Testis (tissue), 2 donors: ENCODE data around the gene NELL1.

ENCODE experiments used
- POLR2A ChIP-seq: fragments of 450-650 bp; IDR thresholded peaks from one replicate; pipeline ENCODE4 v1.6.1; 2017; ENCODE audit warnings: antibody characterized with exemption, mild to moderate bottlenecking, moderate library complexity
- TF ChIP-seq, protein P1 (sequence below), 3 experiments: fragments of 450-650 bp in 2 of 3; fragments of 200-600 bp in 1 of 3; sonication (generic) in 1 of 3; IDR thresholded peaks; one replicate each; pipeline ENCODE4 v1.5.1; 2016 to 2019; ENCODE audit warnings: antibody characterized with exemption in 3 of 3, mild to moderate bottlenecking in 2 of 3, moderate library complexity in 1 of 3

DNA sequence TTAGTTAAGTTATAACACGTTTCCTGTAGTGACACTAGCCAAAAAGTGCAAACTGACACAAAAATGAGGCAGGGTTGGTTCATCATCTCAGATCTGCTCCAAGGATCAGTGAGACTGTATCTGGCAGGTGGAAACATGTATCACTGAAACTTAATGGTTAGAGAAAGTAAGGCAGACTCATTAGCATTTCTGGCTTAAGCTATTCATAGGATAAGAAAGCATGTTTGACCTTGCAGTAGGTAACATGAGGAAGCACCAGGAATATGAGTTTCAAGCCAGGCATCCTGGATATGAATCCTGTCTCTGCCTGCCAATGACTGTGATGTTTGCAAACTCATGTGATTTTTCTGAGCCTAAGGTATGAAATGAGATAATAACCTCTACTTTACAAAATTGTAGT, 732.1 kb downstream of the NELL1 start:
- TF ChIP-seq, protein P1, sequence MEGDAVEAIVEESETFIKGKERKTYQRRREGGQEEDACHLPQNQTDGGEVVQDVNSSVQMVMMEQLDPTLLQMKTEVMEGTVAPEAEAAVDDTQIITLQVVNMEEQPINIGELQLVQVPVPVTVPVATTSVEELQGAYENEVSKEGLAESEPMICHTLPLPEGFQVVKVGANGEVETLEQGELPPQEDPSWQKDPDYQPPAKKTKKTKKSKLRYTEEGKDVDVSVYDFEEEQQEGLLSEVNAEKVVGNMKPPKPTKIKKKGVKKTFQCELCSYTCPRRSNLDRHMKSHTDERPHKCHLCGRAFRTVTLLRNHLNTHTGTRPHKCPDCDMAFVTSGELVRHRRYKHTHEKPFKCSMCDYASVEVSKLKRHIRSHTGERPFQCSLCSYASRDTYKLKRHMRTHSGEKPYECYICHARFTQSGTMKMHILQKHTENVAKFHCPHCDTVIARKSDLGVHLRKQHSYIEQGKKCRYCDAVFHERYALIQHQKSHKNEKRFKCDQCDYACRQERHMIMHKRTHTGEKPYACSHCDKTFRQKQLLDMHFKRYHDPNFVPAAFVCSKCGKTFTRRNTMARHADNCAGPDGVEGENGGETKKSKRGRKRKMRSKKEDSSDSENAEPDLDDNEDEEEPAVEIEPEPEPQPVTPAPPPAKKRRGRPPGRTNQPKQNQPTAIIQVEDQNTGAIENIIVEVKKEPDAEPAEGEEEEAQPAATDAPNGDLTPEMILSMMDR (IDR thresholded peaks at IDR 0.05) = no peak
- no peak for TF ChIP-seq POLR2A
